MM.1S (cell line): Measurements from ENCODE around the gene RBAK.
"Not testable (repeated sequence)": the region's sequence is repeated elsewhere in the genome, so short reads cannot be mapped to it uniquely, and the experiment has no call there.

Experiments
- DNase-seq: peaks from one replicate; pipeline ENCODE4 v3.0.0-alpha.2; 2015
- H2AFZ ChIP-seq: fragments of 300-600 bp; sonication (generic); 2 replicates; pipeline ENCODE4 v1.6.0; 2016; ENCODE audit warnings: antibody characterized with exemption, low read length
- H3F3A ChIP-seq: fragments of 300-600 bp; sonication (generic); 2 replicates; pipeline ENCODE4 v1.6.1; 2016; ENCODE audit warnings: mild to moderate bottlenecking, antibody characterized with exemption, low read length, moderate library complexity, mixed read lengths; ENCODE audit not compliant: insufficient read depth
- H3K27ac ChIP-seq: fragments of 300-600 bp; sonication (generic); 2 replicates; pipeline ENCODE4 v1.5.1; 2016; ENCODE audit warnings: mild to moderate bottlenecking, low read length
- H3K27me3 ChIP-seq: fragments of 300-600 bp; sonication (generic); replicated peaks from 2 replicates; pipeline ENCODE4 v1.6.0; 2016; ENCODE audit warnings: low read length; ENCODE audit not compliant: insufficient read depth
- H3K36me3 ChIP-seq: fragments of 300-600 bp; sonication (generic); replicated peaks from 2 replicates; pipeline ENCODE4 v1.6.1; 2016; ENCODE audit warnings: mild to moderate bottlenecking, low read length, mixed read lengths; ENCODE audit not compliant: insufficient read depth
- H3K4me1 ChIP-seq: fragments of 300-600 bp; sonication (generic); 2 replicates; pipeline ENCODE4 v1.6.1; 2016; ENCODE audit warnings: low read length, mixed read lengths
- H3K4me2 ChIP-seq: fragments of 300-600 bp; sonication (generic); 2 replicates; pipeline ENCODE4 v1.6.0; 2016; ENCODE audit warnings: low read depth, low read length
- H3K4me3 ChIP-seq: fragments of 300-600 bp; sonication (generic); 2 replicates; pipeline ENCODE4 v1.5.1; 2016; ENCODE audit warnings: low read length, mixed read lengths
- H3K79me2 ChIP-seq: fragments of 300-600 bp; sonication (generic); 2 replicates; pipeline ENCODE4 v1.6.1; 2016; ENCODE audit warnings: mixed run types, low read length, mixed read lengths
- H3K9ac ChIP-seq: fragments of 300-600 bp; sonication (generic); 2 replicates; pipeline ENCODE4 v1.6.1; 2016; ENCODE audit warnings: low read length, mixed read lengths
- H3K9me2 ChIP-seq: fragments of 300-600 bp; sonication (generic); replicated peaks from 2 replicates; pipeline ENCODE4 v1.6.1; 2016; ENCODE audit warnings: mild to moderate bottlenecking, low read length, mixed read lengths; ENCODE audit not compliant: insufficient read depth
- H3K9me3 ChIP-seq: fragments of 300-600 bp; sonication (generic); replicated peaks from 2 replicates; pipeline ENCODE4 v1.6.1; 2016; ENCODE audit warnings: mild to moderate bottlenecking, low read length, mixed read lengths; ENCODE audit not compliant: insufficient read depth
- H4K20me1 ChIP-seq: fragments of 300-600 bp; sonication (generic); 2 replicates; pipeline ENCODE4 v1.6.1; 2016; ENCODE audit warnings: mild to moderate bottlenecking, low read length, moderate library complexity, mixed read lengths; ENCODE audit not compliant: insufficient read depth
- CTCF ChIP-seq: fragments of 300-600 bp; sonication (generic); IDR thresholded peaks from 2 replicates; pipeline ENCODE4 v1.5.1; 2016; ENCODE audit warnings: antibody characterized with exemption, low read length, mixed read lengths
- EZH2 ChIP-seq: fragments of 300-600 bp; sonication (generic); optimal IDR thresholded peaks from 2 replicates; pipeline ENCODE3; 2017; ENCODE audit warnings: low read depth, mild to moderate bottlenecking, antibody characterized with exemption, low read length, mixed read lengths
- EZH2phosphoT487 ChIP-seq: fragments of 300-600 bp; sonication (generic); IDR thresholded peaks from 2 replicates; pipeline ENCODE4 v1.6.1; 2018; ENCODE audit warnings: antibody characterized with exemption, low read length

Gene RBAK

GRCh38 chr7:5020098-5020497, 25.6 kb upstream of the RBAK start:
- no peaks in the 10 kb centered on the region for H3K36me3 ChIP-seq
- no peaks in the 10 kb centered on the region for H3K27me3 ChIP-seq

GRCh38 chr7:5020976-5021550, 24.6 kb upstream of the RBAK start:
- H3K36me3 ChIP-seq = not testable (repeated sequence)

More at GRCh38 chr7:5020098-5020497, 25.6 kb upstream of the RBAK start:
- no peak overlapping the region for H3K9ac ChIP-seq
- no peak overlapping the region for H3K4me2 ChIP-seq
- DNase-seq = no peak
- no peaks in the 10 kb centered on the region for H3K9me3 ChIP-seq
- no peaks in the 10 kb centered on the region for H3F3A ChIP-seq
- H3K4me1 ChIP-seq = no peaks in the 10 kb centered on the region
- H2AFZ ChIP-seq = no peak overlapping the region
- no peaks in the 10 kb centered on the region for H3K79me2 ChIP-seq
- H3K9me2 ChIP-seq = no peaks in the 10 kb centered on the region
- H3K27ac ChIP-seq = no peak overlapping the region
- TF ChIP-seq EZH2phosphoT487 (no peak), CTCF (no peak), EZH2 (no peak)
- H4K20me1 ChIP-seq = no peaks in the 10 kb centered on the region
- H3K4me3 ChIP-seq = no peak overlapping the region

DNA sequence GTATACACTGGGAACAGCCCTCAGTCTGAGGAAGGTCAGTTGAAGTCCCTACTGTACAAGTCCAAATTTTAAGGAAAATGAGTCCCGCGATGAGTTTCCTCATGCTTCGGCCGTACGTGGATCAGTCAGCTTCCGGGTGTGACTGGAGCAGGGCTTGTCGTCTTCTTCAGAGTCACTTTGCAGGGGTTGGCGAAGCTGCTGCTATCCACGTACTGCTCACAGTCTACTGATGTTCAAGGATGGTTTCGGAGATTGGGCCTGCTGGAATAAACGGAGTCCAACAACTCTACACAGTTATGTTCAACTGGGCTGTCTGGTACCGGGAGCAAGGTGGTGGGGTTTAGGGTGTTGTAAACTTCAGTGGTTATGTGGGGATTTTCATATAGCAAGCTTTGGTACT, 22.0 kb upstream of the RBAK start:
- not testable (repeated sequence) for H3K27ac ChIP-seq, H3K9ac ChIP-seq, H3K9me3 ChIP-seq, H3K27me3 ChIP-seq, H2AFZ ChIP-seq, DNase-seq, H3F3A ChIP-seq, H3K4me2 ChIP-seq, H3K79me2 ChIP-seq, H3K4me3 ChIP-seq, H4K20me1 ChIP-seq, H3K36me3 ChIP-seq, H3K4me1 ChIP-seq, H3K9me2 ChIP-seq

More at GRCh38 chr7:5020976-5021550, 24.6 kb upstream of the RBAK start:
- H3K4me3 ChIP-seq, H3K4me1 ChIP-seq, DNase-seq, H3K9ac ChIP-seq, H3K4me2 ChIP-seq, H3K9me2 ChIP-seq, H3F3A ChIP-seq, H4K20me1 ChIP-seq, H3K9me3 ChIP-seq, H3K27me3 ChIP-seq, H3K79me2 ChIP-seq, H3K27ac ChIP-seq, H2AFZ ChIP-seq: not testable (repeated sequence)

GRCh38 chr7:5027796-5028410, 17.8 kb upstream of the RBAK start:
- H3K36me3 ChIP-seq, H3K4me1 ChIP-seq, H3K9me3 ChIP-seq, H3K4me2 ChIP-seq, H2AFZ ChIP-seq, H3K4me3 ChIP-seq, H3F3A ChIP-seq, H3K9me2 ChIP-seq, H3K79me2 ChIP-seq, H3K27ac ChIP-seq, H3K9ac ChIP-seq, DNase-seq, H3K27me3 ChIP-seq, H4K20me1 ChIP-seq: not testable (repeated sequence)

GRCh38 chr7:5033186-5033585, 12.5 kb upstream of the RBAK start:
- not testable (repeated sequence) for H3K9ac ChIP-seq, H3K36me3 ChIP-seq, H3K27ac ChIP-seq, H3K27me3 ChIP-seq, H3K4me1 ChIP-seq, H2AFZ ChIP-seq, H3F3A ChIP-seq, H3K4me3 ChIP-seq, H4K20me1 ChIP-seq, H3K9me2 ChIP-seq, H3K4me2 ChIP-seq, H3K79me2 ChIP-seq, H3K9me3 ChIP-seq, DNase-seq
